Lung (tissue), 12 donors: ENCODE data around the gene PHACTR3. TPM values are rescaled to one million over a fixed set of nuclear protein-coding genes. Genes with fewer than 3 reads are reported as not detected.

ENCODE experiments used
- ATAC-seq: fragments of 200-7000 bp; cut with Tn5 transposase; one replicate; pipeline ENCODE4 v1.9.1; 2020; ENCODE audit warnings: moderate number of reproducible peaks; ENCODE audit not compliant: insufficient read depth, low FRiP score
- DNase-seq, 3 donors: peaks; one replicate each; pipeline ENCODE4 v3.0.0-alpha.2; 2013 to 2017
- H3K27ac ChIP-seq, 2 donors: one replicate each; pipeline ENCODE4 v1.5.1; 2013; ENCODE audit warnings: mild to moderate bottlenecking in 2 of 2, moderate library complexity in 2 of 2, control low read depth in 1 of 2, inconsistent platforms in 1 of 2, low read depth in 1 of 2, low read length in 1 of 2
- H3K27me3 ChIP-seq, 3 donors: one replicate each; pipeline ENCODE4 v1.5.1; 2013; ENCODE audit warnings: low read length in 2 of 3; ENCODE audit not compliant: control insufficient read depth in 3 of 3, insufficient read depth in 3 of 3
- H3K36me3 ChIP-seq, 4 donors: one replicate each; pipeline ENCODE4 v1.5.1; 2013; ENCODE audit warnings: low read length in 4 of 4, mild to moderate bottlenecking in 1 of 4, moderate library complexity in 1 of 4; ENCODE audit not compliant: control insufficient read depth in 4 of 4, insufficient read depth in 4 of 4
- H3K4me1 ChIP-seq, 5 donors: one replicate each; pipeline ENCODE4 v1.5.1; 2013; ENCODE audit warnings: low read length in 5 of 5, mild to moderate bottlenecking in 2 of 5, moderate library complexity in 1 of 5; ENCODE audit not compliant: control insufficient read depth in 5 of 5, insufficient read depth in 5 of 5
- H3K4me3 ChIP-seq: one replicate; pipeline ENCODE4 v1.5.1; 2013; ENCODE audit warnings: mild to moderate bottlenecking, control low read depth, moderate library complexity
- H3K9ac ChIP-seq, 2 donors: one replicate each; pipeline ENCODE4 v1.5.1; 2013; ENCODE audit warnings: low read length in 2 of 2, control low read depth in 1 of 2; ENCODE audit not compliant: insufficient read depth in 1 of 2
- H3K9me3 ChIP-seq, 4 donors: one replicate each; pipeline ENCODE4 v1.5.1; 2013; ENCODE audit warnings: low read length in 3 of 4, mild to moderate bottlenecking in 1 of 4, moderate library complexity in 1 of 4; ENCODE audit not compliant: control insufficient read depth in 4 of 4, insufficient read depth in 3 of 4
- CTCF ChIP-seq: IDR thresholded peaks from 2 replicates; pipeline ENCODE4 v1.5.1; 2012; ENCODE audit warnings: mild to moderate bottlenecking; ENCODE audit errors: control extremely low read depth, extremely low read depth
- WGBS, 2 donors: extraction: QIAGEN DNeasy Blood & Tissue Kit; methylation state at CpG; one replicate each; pipeline ENCODE4 v1.1.7; 2013; 5-methylcytosine and 5-hydroxymethylcytosine counted together
- polyA plus RNA-seq, 2 donors: library from polyadenylated mRNA; stranded (reverse); fragments of 200-250 nt; gene quantifications; one replicate each; pipeline ENCODE4 v1.2.1, GENCODE V29; 2013
- total RNA-seq, 2 donors: library from RNA; depleted of rRNA in 1 of 2; stranded (reverse); fragments of >200 nt in 1 of 2; gene quantifications; one replicate each; pipeline ENCODE4 v1.2.1, GENCODE V29; 2014 to 2021
- donor health status: control.
- donor health status: control.
- donor health status: Bipolar disorder and iron deficiency.
- donor health status: healthy.
- donor health status: DM: yes; HTN: yes; CAD: no.

PHACTR3 gene
- total and polyA plus RNA-seq, 4 donors, result 3.8 to 12.0 (median 5.9) TPM

- no peak for TF ChIP-seq CTCF
- Histone ChIP-seq H3K27me3 (peaks cover 2 to 19% (median 3%) of the 10 kb centered on the region in 3 donors), H3K36me3 (no peaks in the 10 kb centered on the region), H3K4me3 (no peak overlapping the region), H3K9ac (no peak overlapping the region), H3K27ac (no peak overlapping the region), H3K4me1 (peaks cover 0 to 18% (median 5%) of the 10 kb centered on the region in 5 donors), H3K9me3 (no peaks in the 10 kb centered on the region)
- no peak for DNase-seq
- no peak for ATAC-seq
- 73 to 75% methylated on average over 10 of the region's 10 CpGs for WGBS, 2 donors
Measured at GRCh38 chr20:59753836-59754235, 149.5 kb downstream of the PHACTR3 start.

- Histone ChIP-seq H3K9me3 (no peaks in the 10 kb centered on the region), H3K27me3 (peaks cover 2 to 19% (median 3%) of the 10 kb centered on the region in 3 donors), H3K27ac (no peak overlapping the region), H3K9ac (no peak overlapping the region), H3K4me1 (peaks cover 0 to 11% (median 5%) of the 10 kb centered on the region in 5 donors), H3K36me3 (no peaks in the 10 kb centered on the region), H3K4me3 (no peak overlapping the region)
- no peak for TF ChIP-seq CTCF
- WGBS, 2 donors, result 62 to 77% methylated on average over 9 of the region's 9 CpGs
- DNase-seq (no peak), ATAC-seq (no peak)
Measured at GRCh38 chr20:59754551-59754950, 150.2 kb downstream of the PHACTR3 start.

GRCh38 chr20:59756241-59756640 lies 151.9 kb downstream of the PHACTR3 start:
- Histone ChIP-seq H3K36me3 (no peaks in the 10 kb centered on the region), H3K9me3 (no peaks in the 10 kb centered on the region), H3K4me3 (no peak overlapping the region), H3K9ac (no peak overlapping the region), H3K4me1 (peaks cover 0 to 11% (median 5%) of the 10 kb centered on the region in 5 donors), H3K27ac (no peak overlapping the region), H3K27me3 (peaks cover 2 to 7% (median 3%) of the 10 kb centered on the region in 3 donors)
- DNase-seq (no peak), ATAC-seq (no peak)
- 89% methylated on average over 18 of the region's 18 CpGs for WGBS, 2 donors
- TF ChIP-seq CTCF, result no peak

- ATAC-seq (no peak), DNase-seq (no peak)
- Histone ChIP-seq H3K9ac (no peak overlapping the region), H3K36me3 (no peaks in the 10 kb centered on the region), H3K27me3 (peaks cover 0 to 6% (median 3%) of the 10 kb centered on the region in 3 donors), H3K4me1 (no peaks in the 10 kb centered on the region), H3K4me3 (no peak overlapping the region), H3K9me3 (no peaks in the 10 kb centered on the region), H3K27ac (no peak overlapping the region)
- TF ChIP-seq CTCF, result no peak
- whole genome bisulfite sequencing, 2 donors, result 72 to 77% methylated on average over 2 of the region's 2 CpGs
Measured at GRCh38 chr20:59764037-59764436, 159.7 kb downstream of the PHACTR3 start.
